Fibroblast of pulmonary artery (primary cell): ENCODE results near the gene SRBD1.
A peak's percentile ranks its signal among the peaks of the same experiment; 100 is the strongest.
"Not testable (repeated sequence)": the region's sequence is repeated elsewhere in the genome, so short reads cannot be mapped to it uniquely, and the experiment has no call there.

Source experiments
- DNase-seq: peaks from one replicate; pipeline ENCODE4 v3.0.0-alpha.2; 2010; ENCODE audit warnings: low read depth
- H3K4me3 ChIP-seq: replicated peaks from 2 replicates; pipeline ENCODE4 v1.5.1; 2011; ENCODE audit warnings: low read depth, mild to moderate bottlenecking, control low read depth, low read length, moderate library complexity
- CTCF ChIP-seq: IDR thresholded peaks from 2 replicates; pipeline ENCODE4 v1.5.1; 2011; ENCODE audit warnings: mild to moderate bottlenecking, control low read depth, low read length, inconsistent platforms; ENCODE audit errors: missing control alignments

Gene SRBD1

GRCh38 chr2:45438872-45439665 lies 172.0 kb downstream of the SRBD1 start:
- no peak for TF ChIP-seq CTCF
- H3K4me3 ChIP-seq: no peak overlapping the region
- no peak for DNase-seq

DNA sequence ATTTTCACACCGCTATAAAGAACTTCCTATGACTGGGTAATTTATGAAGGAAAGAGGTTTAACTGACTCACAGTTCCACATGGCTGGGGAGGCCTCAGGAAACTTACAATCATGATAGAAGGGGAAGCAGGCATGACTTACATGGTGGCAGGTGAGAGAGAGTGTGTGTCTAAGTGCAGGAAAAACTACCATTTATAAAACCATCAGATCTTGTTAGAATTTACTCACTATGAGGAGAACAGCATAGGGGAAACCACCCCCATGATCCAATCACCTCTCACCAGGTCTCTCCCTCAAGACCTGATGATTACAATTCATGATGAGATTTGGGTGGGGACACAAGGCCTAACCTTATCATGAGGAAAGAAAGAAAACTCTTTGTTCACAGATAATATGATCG lies 174.6 kb downstream of the SRBD1 start:
- no peak for TF ChIP-seq CTCF
- DNase-seq: no peak
- H3K4me3 ChIP-seq: no peak overlapping the region

DNA sequence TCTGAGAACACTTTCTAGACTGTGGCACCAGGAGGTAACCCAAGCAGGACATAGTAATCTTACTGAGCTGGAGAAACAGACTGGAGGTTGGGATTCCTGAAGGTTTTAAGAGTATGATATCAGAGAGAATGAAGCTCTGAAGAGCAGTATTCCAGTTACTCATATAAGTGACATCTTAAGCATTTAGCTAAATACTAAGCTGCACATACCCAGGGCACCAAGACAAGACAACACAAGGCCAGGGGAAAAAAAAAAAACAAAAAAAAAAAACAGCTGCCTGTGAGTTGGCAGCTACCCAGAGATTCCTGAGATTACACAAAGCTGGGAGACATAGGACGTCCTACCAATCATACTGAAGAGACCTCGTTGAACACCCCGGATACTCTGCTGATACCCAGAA lies 175.8 kb downstream of the SRBD1 start:
- TF ChIP-seq CTCF: no peak
- no peak overlapping the region for H3K4me3 ChIP-seq
- peak; percentile 39 for DNase-seq

DNA sequence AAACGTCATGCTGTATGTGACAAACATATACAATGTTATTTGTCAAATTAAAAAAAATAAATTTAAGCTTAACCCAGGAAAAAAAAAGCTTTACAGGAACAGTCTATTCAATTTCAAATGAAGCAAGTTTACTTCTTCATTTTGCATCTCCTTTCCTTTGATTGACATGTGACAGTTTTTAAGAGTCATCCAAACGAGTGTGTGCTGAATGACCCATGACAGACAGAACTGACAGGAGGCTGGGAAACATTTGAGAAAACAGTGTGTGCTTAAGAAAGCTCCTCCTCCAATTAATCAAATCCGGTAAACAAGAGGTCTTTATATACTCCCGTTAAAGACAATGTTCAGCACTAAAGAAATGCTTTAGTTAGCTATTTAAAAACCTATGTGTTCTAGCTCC lies 177.7 kb downstream of the SRBD1 start:
- no peak for DNase-seq
- TF ChIP-seq CTCF: no peak
- H3K4me3 ChIP-seq: no peak overlapping the region

DNA sequence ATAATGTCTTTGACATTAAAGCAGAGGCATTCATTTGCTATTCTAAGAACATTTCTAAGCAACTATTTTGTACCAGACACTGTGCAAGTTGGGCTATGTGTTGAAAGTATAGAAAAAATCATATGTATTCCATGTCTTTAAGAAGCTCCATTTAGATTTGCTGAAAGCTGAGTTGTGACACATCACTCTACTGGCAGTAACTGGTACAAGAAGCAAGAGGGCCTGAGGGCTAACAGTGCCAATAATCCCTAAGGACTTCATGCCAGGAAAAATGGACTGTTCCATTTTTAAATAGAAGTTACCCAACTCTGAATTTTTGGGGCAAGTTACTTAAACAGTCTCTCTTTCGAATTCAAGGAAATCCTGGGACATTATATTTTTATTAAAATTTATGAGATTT lies 178.7 kb downstream of the SRBD1 start:
- DNase-seq: peak; percentile 18
- no peak overlapping the region for H3K4me3 ChIP-seq
- TF ChIP-seq CTCF: no peak

DNA sequence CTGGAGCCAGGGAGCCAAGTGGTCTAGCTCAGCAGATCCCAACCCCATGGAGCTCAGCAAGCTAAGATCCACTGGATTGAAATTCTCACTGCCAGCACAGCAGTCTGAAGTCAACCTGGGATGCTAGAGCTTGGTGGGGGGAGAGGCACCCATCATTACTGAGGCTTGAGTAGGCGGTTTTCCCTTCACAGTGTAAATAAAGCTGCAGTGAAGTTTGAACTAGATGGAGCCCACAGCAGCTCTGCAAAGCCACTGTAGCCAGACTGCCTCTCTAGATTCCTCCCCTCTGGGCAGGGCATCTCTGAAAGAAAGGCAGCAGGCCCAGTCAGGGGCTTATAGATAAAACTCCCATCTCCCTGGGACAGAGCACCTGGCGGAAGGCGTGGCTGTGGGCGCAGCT lies 185.0 kb downstream of the SRBD1 start:
- H3K4me3 ChIP-seq, DNase-seq: not testable (repeated sequence)

- no peak for DNase-seq
- no peak for TF ChIP-seq CTCF
- H3K4me3 ChIP-seq: no peak overlapping the region
Observed at GRCh38 chr2:45422921-45423320, 188.1 kb downstream of the SRBD1 start.
